NCI-H1048 (cell line): ENCODE measurements around the gene F3.

Source experiments
- DNase-seq: peaks from one replicate; lab custom pipeline; 2025; lab: John Stamatoyannopoulos, UW

Gene F3

DNA sequence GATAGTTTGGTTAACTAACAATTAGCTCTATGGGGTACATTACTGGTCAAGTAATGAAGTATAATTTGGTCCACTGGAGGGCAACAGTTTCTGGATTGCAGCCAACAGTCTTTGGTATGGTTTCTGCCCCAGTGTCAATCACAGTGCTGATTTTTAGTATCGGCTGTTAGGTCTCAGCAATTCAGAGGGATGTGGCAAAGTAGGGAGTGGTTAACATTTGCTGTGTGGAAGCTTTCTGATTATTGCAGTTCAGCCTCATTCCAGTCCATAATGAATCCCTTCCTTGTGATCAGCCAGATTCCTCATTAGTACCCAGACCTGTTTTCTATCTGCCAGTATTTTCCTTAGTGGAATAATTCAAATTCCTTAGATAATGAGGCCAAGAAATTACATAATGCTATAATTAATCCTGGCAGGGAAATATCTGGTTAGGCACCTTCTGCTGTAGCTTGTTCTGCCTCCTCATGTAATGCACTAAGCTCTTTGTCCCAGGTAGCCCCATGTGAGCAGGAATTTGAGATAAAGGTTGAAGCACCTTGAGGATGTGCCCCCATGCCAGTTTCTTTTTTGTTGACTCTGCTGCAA, 14.0 kb downstream of the F3 start:
- peak; percentile 42 for DNase-seq

DNA sequence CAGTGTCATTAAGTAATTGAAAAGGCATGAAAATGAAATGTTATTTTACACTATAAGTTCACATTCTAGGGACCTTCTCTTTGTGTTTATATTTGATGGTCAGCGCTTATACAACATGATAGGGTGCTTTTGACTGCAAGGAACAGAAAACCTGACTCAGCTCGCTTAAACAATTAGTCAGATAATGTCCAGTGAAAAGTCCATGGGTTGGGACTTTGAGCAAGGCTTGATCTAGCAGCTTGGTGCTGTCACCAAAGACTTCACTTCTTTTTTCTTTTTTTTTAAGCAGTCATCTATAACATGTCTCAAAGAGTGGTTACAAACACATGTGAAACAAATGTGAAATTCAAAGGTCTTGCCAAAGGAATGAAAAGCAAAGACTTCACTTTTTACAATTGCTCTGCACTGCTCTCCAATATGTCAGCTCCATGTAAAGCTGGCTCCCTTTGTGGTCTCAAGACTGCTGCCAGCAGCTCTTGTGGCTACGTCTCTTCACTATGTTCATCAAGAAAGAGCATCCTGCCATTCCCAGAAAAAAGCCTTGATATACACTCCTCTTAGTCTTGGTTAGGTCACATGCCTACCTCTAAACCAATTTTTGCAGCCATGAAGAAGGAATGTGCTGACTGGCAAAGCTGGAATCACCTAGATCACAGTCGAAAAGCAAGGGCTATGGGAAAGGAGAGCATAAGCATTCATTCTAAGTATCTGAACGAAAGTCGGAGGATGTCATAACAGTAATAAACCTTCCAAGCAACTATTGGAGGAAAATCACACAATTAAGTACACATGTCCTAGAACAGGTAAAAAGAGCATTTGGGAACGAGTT, 15.2 kb downstream of the F3 start:
- DNase-seq = no peak

DNA sequence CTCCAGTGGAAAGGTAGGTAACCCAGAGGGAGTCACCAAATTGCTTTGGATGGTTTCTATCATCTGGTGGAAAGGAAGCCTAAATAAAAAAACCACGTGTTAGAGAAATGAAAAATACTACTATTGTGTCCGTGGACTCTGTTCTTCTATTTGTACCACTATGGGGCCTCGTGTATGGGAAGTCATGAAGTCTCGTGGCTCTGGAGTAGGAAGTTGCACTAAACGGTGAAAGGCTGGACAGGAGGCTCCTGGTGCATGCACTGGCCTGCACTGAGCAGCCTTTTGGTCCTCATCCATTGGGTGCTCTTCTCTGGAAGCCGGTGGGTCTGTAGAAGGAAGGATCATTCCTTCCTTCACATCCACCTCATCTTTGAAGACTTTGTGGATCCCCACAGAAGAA, 17.0 kb downstream of the F3 start:
- DNase-seq = no peak

DNA sequence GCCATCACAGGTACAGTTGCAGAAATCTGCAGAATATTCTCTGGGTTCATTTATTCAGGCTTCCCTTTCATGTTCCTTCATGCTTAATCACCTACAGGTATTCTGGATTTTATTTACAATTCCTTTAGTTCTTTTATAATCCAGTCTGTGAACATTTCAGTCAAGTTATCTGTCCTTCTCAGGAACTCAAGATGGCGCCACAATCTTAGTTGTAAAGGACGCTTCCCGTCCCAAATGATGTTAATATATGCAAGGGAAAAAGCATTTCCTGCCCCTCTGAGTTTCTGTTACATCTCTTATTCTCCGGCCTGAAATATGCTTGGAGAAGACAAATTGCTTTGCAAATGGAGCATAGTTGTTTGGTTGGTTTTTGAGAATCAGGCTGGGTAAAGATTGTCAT, 19.3 kb downstream of the F3 start:
- DNase-seq = no peak

DNA sequence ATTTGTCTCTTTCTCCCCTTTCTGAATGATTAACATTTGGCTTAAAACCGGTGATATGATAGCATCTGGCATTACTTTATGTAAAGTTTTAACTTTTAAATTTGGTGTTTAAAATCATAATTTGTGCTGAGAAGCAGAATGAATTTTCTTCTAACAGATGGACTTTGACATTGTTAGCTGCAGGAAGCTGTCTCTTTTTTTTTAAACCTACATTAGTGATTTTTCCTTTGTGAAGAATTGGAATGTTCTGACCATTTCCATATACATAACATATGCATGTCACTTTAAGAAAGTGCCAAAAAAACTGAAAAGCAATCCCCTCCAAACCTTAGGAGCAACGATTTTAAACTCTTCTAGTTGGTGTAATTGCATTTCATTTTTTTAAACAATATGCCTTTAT, 22.2 kb downstream of the F3 start:
- no peak for DNase-seq

DNA sequence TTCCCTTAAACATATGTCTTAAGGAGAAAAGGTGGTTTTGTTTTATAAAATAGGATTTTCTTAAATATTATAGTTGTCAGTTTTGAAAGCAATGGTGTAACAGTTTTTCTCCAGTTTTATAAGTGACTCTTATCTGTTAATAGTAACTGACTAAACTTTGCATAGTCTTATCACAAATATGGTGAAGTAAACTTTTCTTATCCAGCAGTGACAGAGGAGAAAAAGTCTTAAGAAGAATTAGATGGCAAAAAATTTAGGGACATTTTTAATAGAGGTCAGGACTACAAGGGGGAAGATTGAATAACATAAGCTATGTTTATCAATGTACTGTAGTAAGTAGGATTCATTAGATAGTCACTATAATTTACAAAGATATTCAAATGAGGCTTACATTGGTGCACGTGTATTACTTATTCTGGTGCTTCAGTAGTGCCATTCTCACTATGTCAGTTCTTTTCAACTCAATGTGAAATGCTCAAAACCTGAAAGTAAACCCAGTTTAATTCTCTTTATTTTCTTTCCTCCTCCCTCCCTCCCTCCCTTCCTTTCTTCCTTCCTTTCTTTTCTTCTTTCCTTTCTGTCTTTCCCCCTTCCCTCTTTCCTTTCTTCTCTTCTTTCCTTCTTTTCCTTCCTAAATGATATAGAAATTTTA, 26.1 kb downstream of the F3 start:
- no peak for DNase-seq

DNA sequence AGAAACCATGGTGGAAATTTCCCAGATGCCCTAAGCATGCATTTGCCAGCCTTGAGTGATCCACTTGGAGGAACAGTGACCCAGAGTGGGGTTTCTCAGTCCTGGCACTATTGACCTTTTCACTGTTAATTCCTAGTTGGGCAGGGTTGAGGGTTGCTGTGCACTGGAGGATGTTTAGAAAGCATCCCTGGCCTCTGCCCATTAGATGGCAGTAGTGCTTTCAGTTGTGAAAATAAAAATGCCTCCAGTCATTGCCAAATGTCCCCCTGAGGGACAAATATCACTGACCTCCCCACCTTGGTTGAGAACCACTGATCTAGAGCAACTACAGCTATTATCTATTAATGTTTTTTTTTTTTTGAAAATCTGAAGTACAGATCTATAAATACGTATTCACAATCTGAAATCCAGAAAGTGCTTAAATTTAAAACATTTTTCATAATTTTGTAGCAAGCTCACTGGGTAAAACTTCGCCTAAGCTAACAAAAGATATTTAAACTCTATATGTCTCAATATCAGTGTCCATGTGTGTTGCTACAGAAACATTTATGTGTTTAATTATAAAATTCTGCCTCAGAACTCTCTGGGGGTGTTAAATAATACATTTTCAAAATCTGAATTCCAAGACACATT, 27.3 kb downstream of the F3 start:
- DNase-seq = no peak

DNA sequence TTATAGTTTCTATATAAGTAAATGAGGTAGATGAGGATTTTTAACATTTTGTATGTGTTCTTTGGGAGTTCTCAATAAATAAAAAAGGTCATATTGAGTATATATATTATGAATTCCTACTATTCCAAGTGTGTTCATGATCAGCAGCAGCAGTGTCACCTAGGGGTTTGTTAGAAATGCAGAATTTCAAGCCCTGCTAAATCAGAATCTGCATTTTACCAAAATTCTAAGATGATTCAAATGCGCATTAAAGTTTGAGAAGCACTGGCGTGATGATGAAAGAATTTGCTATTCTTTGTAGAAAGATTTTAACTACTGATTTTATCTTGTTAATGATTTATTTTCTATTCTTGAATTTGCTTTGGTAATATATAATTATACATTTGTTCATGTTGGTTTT, 28.7 kb downstream of the F3 start:
- no peak for DNase-seq

DNA sequence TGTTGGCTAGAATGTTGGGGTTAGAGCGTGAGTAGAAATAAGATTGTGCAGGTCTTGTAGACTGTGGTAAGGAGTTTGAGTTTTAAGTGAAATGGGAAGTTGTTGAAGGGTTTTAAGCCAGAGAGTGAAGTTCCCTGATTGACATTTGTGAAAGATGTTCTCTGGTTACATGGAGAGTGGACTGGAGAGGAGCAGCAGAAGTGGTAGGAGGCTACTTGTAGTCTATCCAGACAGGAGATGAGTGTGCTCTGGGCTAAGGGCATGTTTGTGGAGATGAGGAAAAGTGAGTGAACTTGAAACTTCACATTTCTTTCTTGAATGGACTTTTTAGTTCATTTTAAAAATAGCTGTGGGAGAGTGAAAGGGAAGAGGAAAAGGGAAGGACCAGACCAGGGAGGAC, 37.0 kb downstream of the F3 start:
- DNase-seq = no peak

DNA sequence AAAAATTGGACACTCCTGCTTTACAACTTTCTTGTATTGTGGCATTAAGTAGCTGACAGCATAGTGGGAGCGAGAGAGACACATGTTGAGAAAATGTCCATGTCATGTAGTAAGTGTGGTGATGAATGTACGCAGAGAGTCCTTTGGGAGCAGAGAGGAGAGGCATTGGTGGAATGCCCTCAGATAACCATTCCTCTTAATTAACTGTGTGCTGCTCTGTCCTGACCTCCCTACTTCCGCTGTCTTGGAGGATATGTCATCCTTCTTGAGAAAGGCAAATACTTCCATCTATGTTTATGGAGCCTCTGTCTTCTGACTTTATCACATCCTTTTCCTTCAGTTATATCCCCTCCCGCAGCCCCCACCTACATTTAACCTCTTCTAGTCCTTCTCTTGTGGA, 38.4 kb downstream of the F3 start:
- no peak for DNase-seq

DNA sequence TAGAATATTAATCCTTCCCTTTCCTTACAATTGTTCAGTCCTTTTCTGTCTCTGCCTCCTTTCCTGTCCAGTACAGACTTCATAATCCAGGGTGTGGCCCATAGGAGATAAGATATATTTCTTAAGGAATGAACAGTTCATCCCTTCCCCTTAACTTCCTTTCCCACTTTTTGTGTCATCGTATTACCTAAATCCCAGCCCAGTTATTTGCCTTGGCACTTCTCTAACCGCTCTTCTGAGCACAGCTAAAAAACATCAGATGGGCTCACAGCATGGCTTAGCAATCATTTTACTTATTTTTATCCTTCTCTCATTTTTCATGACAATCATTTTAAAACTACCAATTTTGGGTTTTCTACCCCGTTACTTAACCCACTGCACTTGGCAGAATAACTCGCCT, 39.6 kb downstream of the F3 start:
- no peak for DNase-seq

DNA sequence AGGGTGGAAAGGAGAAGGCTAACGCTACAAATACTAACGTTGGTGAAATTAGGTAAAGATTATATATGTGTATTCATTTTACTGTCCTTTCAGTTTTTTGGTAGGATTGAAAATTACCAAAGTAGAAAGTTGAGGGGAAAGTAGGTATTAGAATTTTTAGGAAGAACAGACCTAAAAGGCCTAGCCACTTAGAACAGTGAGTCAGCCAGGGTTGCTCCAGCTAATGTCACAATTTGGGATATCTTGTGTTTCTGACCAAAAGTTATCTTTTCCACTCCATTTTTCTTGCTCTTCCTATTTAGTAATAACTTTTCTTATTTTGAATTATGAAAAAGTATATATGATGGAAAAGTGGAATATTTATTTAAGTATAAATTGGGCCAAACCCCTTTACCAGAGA, 40.1 kb downstream of the F3 start:
- DNase-seq = no peak

DNA sequence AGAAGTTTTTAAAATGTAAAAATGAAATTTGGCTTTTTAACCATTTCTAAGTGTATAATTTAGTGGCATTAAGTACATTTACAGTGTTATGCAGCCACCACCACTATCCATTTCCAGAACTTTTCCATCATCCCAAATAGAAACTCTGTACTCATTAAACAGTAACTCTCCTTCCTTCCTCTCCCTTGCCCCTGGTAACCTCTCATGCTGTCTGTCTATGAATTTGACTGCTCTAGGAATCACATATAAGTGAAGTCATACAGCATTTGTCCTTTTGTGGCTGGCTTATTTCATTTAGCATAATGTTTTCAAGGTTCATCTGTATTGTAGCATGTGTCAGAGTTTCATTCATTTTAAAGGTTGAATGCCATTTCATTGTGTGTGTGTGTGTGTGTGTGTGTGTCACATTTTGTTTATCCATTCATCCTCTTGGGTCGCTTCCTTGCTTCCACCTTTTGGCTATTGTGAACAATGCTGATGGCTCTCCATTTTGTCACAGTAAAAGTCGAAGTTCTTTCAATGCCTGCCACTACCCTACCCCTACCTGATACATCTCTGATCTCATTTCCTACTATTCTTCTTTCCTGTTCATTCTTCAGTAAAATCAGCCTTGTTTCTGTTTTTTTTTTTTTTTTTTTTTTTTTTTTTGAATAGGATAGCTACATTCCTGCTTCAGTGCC, 45.3 kb downstream of the F3 start:
- no peak for DNase-seq

DNA sequence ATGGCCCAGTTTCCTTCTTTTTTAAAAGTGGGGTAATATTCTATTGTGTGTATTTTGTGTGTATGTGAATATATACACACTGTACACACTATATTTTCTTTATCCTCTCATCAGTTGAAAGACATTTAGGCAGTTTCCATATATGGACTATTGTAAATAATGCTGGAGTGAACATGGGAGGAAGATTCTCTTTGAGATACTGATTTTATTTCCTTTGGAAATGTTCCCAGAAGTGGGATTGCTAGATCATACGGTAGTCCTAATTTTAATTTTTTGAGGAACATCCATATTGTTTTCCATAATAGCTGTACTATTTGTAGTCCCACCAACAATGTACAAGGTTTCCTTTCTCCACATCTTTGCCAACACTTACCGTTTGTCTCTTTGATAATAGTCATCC, 51.0 kb downstream of the F3 start:
- no peak for DNase-seq

DNA sequence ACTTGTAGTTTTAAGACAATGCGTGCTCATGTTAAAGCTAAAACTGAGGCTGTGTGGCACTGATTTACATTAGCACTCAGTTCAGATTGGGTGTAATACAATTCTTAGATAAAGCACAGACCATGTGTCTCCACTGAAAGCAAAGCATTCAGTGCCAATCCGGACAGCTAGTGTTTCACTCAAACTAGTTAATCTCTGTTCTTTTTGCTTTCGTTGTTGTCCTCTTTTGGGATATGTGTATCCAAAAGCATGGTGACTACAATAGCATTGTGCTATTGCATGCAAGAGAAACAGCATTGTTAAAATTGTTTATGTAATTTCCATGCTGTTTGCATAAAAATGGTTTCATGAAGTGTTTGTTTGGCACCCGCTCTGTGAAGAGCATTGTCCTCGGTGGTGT, 54.6 kb downstream of the F3 start:
- no peak for DNase-seq

DNA sequence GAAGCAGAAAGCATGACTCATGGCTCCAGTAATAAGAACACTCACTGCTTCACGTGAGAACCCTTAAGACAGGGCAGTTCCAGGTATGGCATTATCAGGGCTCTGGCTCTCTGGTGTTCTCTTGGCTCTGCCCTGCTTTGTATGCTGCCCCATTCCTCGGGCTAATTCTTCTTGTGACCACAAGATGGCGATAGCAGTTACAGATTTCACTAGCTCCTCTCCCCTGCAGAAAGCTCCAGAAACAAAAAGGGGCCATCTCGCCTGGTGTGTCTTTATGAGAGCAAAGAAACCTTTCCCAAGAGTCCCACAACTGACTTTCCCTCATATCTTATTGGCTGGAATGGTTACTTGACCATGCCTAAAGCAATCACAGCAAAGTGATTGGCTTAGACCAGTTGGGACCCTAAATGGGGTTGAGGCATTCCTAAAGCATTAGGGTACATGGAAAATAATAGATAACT, 60.1 kb downstream of the F3 start:
- peak; percentile 22 for DNase-seq

DNA sequence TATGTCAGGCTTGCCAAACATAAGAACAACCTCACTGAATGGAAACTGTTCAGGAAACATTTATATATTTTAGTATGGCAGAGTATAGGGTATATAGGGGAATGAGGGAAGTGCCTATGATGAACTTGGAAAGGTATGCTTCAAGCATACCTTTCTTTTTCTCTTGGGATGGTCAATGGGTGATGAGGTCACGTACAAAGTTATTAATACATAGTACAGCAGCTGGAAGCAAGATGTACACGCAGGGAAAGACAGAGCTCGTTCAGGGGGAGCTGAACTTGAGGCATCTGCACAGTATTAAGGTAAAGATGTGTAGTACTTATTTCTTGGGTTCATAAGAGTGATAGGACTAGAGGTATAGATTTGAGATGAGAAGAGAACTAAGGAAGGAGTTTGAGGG, 61.9 kb downstream of the F3 start:
- no peak for DNase-seq
